ENCODE data around the gene MCTP1.
"Not testable (repeated sequence)": the region's sequence is repeated elsewhere in the genome, so short reads cannot be mapped to it uniquely, and the experiment has no call there.

Gene MCTP1

GRCh38 chr5:94855543-94855942, 429.4 kb downstream of the MCTP1 start:
- no peak for DNase-seq

GRCh38 chr5:94853120-94853519, 431.8 kb downstream of the MCTP1 start:
- no peak for DNase-seq

GRCh38 chr5:94850960-94851359, 433.9 kb downstream of the MCTP1 start:
- DNase-seq = no peak

- DNase-seq = peak; percentile 46 to 74
These were observed 434.8 kb downstream of the MCTP1 start for GRCh38 chr5:94849821-94850736.

- DNase-seq = no peak
These were observed 435.6 kb downstream of the MCTP1 start for GRCh38 chr5:94849324-94849723.

GRCh38 chr5:94847726-94848125, 437.2 kb downstream of the MCTP1 start:
- no peak for DNase-seq

GRCh38 chr5:94847019-94847418, 437.9 kb downstream of the MCTP1 start:
- no peak for DNase-seq

GRCh38 chr5:94845696-94846095, 439.2 kb downstream of the MCTP1 start:
- DNase-seq = not testable (repeated sequence)

- no peak for DNase-seq
These were observed 443.1 kb downstream of the MCTP1 start for GRCh38 chr5:94841598-94842322.

GRCh38 chr5:94833851-94834250, 451.0 kb downstream of the MCTP1 start:
- no peak for DNase-seq

GRCh38 chr5:94832685-94833084, 452.2 kb downstream of the MCTP1 start:
- DNase-seq = no peak

- no peak for DNase-seq
These were observed 454.4 kb downstream of the MCTP1 start for GRCh38 chr5:94830520-94830919.

- DNase-seq = not testable (repeated sequence)
These were observed 456.7 kb downstream of the MCTP1 start for GRCh38 chr5:94828222-94828621.

- DNase-seq = no peak
These were observed 464.4 kb downstream of the MCTP1 start for GRCh38 chr5:94820488-94820887.

- no peak for DNase-seq
These were observed 466.0 kb downstream of the MCTP1 start for GRCh38 chr5:94818904-94819303.

- DNase-seq = no peak
These were observed 469.4 kb downstream of the MCTP1 start for GRCh38 chr5:94815313-94816039.

- DNase-seq = no peak
These were observed 472.7 kb downstream of the MCTP1 start for GRCh38 chr5:94812232-94812631.

GRCh38 chr5:94811331-94811730, 473.6 kb downstream of the MCTP1 start:
- peak in 1 of 2 experiments; percentile 81 for DNase-seq

GRCh38 chr5:94810877-94811276, 474.0 kb downstream of the MCTP1 start:
- no peak for DNase-seq

- peak in 1 of 2 experiments; percentile 38 for DNase-seq
These were observed 474.6 kb downstream of the MCTP1 start for GRCh38 chr5:94810281-94810680.

- DNase-seq = peak in 1 of 2 experiments; percentile 4
These were observed 476.4 kb downstream of the MCTP1 start for GRCh38 chr5:94808497-94808896.

GRCh38 chr5:94807985-94808384, 476.9 kb downstream of the MCTP1 start:
- DNase-seq = peak; percentile 27 to 61

- no peak for DNase-seq
These were observed 482.4 kb downstream of the MCTP1 start for GRCh38 chr5:94802450-94802849.

Measured in cerebellar nuclear complex (tissue), 1 donor.